Measurements from ENCODE around the gene WHRN. TPM values are rescaled to one million over a fixed set of nuclear protein-coding genes. Genes with fewer than 3 reads are reported as not detected.

The WHRN gene
- total and polyA plus RNA-seq, 2 donors from 2014 or later: 4.4 to 14.8 TPM

DNA sequence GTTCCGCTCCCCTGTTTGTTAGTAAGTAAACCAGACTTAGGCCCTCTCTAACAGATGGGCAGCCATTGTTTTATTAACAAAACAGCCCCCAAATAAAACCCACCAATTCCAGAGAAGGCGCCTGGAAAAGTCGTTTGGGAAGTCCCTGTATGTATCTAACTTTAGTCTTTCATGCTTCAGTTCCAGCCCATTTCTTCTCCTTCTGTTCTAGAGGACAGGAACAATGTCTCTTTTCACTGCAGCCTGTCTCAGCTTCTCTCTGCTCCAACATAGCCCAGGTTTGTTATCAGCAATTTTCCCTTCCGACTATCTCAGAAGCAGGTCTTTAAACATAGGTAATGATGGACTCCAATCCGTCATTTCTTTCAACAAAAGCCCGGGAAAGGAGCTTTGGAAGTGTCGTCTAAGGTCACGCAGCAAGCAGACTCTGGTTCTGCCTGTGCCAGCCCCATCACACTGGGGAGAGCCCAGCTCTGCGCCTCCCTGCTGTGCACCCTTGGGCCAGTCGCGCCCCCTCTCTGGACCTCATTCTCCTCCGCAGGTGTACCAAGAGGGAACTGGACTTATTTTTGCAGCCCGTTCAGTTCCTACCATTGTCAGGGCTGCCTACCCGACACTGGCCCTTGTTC lies 107.9 kb downstream of the WHRN start:
- Histone ChIP-seq H3K27me3 (ENCODE audit: control insufficient read depth, insufficient read depth, low read length) (no peaks in the 10 kb centered on the region), H3K9ac (ENCODE audit: low read length in 3 of 3) (peak overlapping the region in 1 of 3 donors; percentile 22), H3K4me1 (ENCODE audit: control insufficient read depth in 2 of 3, insufficient read depth in 2 of 3, low read depth in 1 of 3, low read length in 3 of 3) (peaks cover 0 to 11% (median 0%) of the 10 kb centered on the region in 3 donors), H3K36me3 (ENCODE audit: control insufficient read depth in 2 of 3, insufficient read depth in 3 of 3, low read length in 3 of 3) (no peaks in the 10 kb centered on the region), H3K27ac (ENCODE audit: low read depth in 2 of 2, low read length in 2 of 2) (no peak overlapping the region), H3K4me3 (ENCODE audit: low read length in 3 of 3) (peak overlapping the region; percentile 47 to 81 (median 79)), H3K9me3 (ENCODE audit: control insufficient read depth in 2 of 3, insufficient read depth in 1 of 3, low read length in 3 of 3) (no peaks in the 10 kb centered on the region)
- TF ChIP-seq, protein P1, sequence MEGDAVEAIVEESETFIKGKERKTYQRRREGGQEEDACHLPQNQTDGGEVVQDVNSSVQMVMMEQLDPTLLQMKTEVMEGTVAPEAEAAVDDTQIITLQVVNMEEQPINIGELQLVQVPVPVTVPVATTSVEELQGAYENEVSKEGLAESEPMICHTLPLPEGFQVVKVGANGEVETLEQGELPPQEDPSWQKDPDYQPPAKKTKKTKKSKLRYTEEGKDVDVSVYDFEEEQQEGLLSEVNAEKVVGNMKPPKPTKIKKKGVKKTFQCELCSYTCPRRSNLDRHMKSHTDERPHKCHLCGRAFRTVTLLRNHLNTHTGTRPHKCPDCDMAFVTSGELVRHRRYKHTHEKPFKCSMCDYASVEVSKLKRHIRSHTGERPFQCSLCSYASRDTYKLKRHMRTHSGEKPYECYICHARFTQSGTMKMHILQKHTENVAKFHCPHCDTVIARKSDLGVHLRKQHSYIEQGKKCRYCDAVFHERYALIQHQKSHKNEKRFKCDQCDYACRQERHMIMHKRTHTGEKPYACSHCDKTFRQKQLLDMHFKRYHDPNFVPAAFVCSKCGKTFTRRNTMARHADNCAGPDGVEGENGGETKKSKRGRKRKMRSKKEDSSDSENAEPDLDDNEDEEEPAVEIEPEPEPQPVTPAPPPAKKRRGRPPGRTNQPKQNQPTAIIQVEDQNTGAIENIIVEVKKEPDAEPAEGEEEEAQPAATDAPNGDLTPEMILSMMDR (IDR thresholded peaks at IDR 0.05; ENCODE audit: borderline replicate concordance, extremely low read depth, insufficient read depth): no peak
- intact Hi-C loops (cut with DNase I): no loop called here
- FAIRE-seq (no peak), DNase-seq (no peak)

DNA sequence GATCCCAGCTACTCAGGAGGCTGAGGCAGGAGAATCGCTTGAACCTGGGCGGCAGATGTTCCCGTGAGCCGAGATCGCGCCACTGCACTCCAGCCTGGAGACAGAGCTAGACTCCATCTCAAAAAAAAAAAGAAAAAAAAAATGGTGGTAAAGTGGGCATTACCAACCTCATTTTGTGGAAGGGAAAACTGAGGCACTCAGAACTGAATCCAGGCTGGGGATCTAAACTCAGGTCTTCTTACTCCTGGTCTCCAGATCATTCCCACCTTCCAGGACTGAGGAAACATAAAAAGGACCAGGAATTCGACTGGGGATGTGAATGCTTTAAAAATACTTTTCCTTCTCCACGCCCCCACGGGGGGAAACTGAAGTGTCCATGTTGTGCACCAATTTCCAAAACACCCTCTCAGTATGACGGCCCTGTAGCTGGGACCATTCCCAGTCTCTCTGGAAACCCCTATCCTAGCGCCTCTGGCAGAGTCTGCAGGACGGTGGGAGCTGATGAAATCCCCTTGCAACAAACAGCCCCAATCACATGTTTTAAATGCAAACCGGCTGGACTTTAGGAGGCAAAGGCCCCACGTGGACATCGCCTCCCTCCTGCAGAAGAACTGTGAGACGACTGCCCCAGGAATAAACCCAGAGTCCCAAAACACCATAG lies 108.6 kb downstream of the WHRN start:
- DNase-seq (peak in 2 of 5 donors; percentile 27 to 82), FAIRE-seq (no peak)
- no peaks in the 10 kb centered on the region for H3K9me3 ChIP-seq (ENCODE audit: control insufficient read depth in 2 of 3, insufficient read depth in 1 of 3, low read length in 3 of 3)
- intact Hi-C loops (cut with DNase I): no loop called here
- H3K27me3 ChIP-seq (ENCODE audit: control insufficient read depth, insufficient read depth, low read length): no peaks in the 10 kb centered on the region
- peaks cover 0 to 11% (median 0%) of the 10 kb centered on the region in 3 donors for H3K4me1 ChIP-seq (ENCODE audit: control insufficient read depth in 2 of 3, insufficient read depth in 2 of 3, low read depth in 1 of 3, low read length in 3 of 3)
- no peaks in the 10 kb centered on the region for H3K36me3 ChIP-seq (ENCODE audit: control insufficient read depth in 2 of 3, insufficient read depth in 3 of 3, low read length in 3 of 3)
- TF ChIP-seq, protein P1 (IDR thresholded peaks at IDR 0.05; ENCODE audit: borderline replicate concordance, extremely low read depth, insufficient read depth): no peak
- H3K4me3 ChIP-seq (ENCODE audit: low read length in 3 of 3): no peak overlapping the region
- no peak overlapping the region for H3K9ac ChIP-seq (ENCODE audit: low read length in 3 of 3)
- H3K27ac ChIP-seq (ENCODE audit: low read depth in 2 of 2, low read length in 2 of 2): no peak overlapping the region

DNA sequence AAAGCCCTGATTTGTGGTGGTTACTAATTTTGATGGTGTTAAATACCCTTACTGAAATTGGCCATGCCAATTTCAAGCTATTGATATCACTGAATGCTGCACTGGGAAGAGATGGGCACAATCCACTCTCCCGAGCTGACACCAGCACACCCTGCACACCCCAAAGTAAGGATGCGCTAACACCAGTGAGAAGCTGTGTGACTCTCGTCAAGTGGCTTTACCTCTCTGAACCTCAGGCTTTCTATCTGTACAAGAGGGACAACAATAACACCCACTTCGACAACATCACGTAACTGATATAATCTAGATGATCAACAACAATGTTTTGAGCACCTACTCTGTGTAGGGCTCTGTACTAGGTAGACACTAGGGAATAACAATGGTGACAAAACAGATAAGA lies 109.5 kb downstream of the WHRN start:
- intact Hi-C loops (cut with DNase I): no loop called here
- no peaks in the 10 kb centered on the region for H3K27me3 ChIP-seq (ENCODE audit: control insufficient read depth, insufficient read depth, low read length)
- FAIRE-seq (no peak), DNase-seq (no peak)
- no peaks in the 10 kb centered on the region for H3K36me3 ChIP-seq (ENCODE audit: control insufficient read depth in 2 of 3, insufficient read depth in 3 of 3, low read length in 3 of 3)
- H3K27ac ChIP-seq (ENCODE audit: low read depth in 2 of 2, low read length in 2 of 2): no peak overlapping the region
- H3K9ac ChIP-seq (ENCODE audit: low read length in 3 of 3): no peak overlapping the region
- TF ChIP-seq, protein P1 (IDR thresholded peaks at IDR 0.05; ENCODE audit: borderline replicate concordance, extremely low read depth, insufficient read depth): no peak
- peaks cover 0 to 11% (median 0%) of the 10 kb centered on the region in 3 donors for H3K4me1 ChIP-seq (ENCODE audit: control insufficient read depth in 2 of 3, insufficient read depth in 2 of 3, low read depth in 1 of 3, low read length in 3 of 3)
- H3K9me3 ChIP-seq (ENCODE audit: control insufficient read depth in 2 of 3, insufficient read depth in 1 of 3, low read length in 3 of 3): no peaks in the 10 kb centered on the region
- H3K4me3 ChIP-seq (ENCODE audit: low read length in 3 of 3): no peak overlapping the region

Measured in kidney (tissue), 14 donors.